Retina (tissue), 1 donor: ENCODE data around the gene PSME3.
"Not testable (repeated sequence)": the region's sequence is repeated elsewhere in the genome, so short reads cannot be mapped to it uniquely, and the experiment has no call there.

Experiments
- DNase-seq: peaks from one replicate; pipeline ENCODE4 v3.0.0-alpha.2; 2016

Gene PSME3

DNA sequence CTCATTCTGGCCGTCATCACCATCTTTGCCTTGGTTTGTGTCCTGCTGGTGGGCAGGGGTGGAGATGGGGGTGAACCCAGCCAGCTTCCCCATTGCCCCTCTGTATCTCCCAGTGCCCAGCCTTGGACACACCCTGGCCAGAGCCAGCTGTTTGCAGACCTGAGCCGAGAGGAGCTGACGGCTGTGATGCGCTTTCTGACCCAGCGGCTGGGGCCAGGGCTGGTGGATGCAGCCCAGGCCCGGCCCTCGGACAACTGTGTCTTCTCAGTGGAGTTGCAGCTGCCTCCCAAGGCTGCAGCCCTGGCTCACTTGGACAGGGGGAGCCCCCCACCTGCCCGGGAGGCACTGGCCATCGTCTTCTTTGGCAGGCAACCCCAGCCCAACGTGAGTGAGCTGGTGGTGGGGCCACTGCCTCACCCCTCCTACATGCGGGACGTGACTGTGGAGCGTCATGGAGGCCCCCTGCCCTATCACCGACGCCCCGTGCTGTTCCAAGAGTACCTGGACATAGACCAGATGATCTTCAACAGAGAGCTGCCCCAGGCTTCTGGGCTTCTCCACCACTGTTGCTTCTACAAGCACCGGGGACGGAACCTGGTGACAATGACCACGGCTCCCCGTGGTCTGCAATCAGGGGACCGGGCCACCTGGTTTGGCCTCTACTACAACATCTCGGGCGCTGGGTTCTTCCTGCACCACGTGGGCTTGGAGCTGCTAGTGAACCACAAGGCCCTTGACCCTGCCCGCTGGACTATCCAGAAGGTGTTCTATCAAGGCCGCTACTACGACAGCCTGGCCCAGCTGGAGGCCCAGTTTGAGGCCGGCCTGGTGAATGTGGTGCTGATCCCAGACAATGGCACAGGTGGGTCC lies 18.4 kb downstream of the PSME3 start:
- not testable (repeated sequence) for DNase-seq

DNA sequence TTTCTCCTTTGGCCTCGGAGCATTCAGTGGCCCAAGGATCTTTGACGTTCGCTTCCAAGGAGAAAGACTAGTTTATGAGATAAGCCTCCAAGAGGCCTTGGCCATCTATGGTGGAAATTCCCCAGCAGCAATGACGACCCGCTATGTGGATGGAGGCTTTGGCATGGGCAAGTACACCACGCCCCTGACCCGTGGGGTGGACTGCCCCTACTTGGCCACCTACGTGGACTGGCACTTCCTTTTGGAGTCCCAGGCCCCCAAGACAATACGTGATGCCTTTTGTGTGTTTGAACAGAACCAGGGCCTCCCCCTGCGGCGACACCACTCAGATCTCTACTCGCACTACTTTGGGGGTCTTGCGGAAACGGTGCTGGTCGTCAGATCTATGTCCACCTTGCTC lies 19.2 kb downstream of the PSME3 start:
- DNase-seq: no peak

DNA sequence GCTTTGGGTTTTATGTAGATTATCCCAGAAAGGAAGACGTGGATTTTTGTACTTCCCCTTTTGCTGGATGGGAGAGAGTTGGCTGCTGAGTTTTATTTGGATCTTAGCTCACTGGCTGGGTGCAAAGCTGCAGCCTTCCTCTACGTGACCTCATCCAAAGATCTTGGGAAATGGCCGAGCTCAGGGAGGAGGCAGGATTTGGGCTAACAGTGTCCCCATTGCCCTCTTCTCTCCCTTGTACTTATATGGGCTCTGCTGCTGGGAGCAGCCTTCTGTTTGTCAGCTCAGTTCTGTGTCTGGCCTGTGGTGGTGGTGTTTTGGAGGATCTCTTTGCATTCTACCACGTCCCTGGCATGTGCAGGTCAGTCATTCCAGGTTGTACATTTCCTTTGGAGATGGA lies 19.8 kb downstream of the PSME3 start:
- no peak for DNase-seq

- no peak for DNase-seq
Observed at GRCh38 chr17:42853597-42853967, 20.4 kb downstream of the PSME3 start.

DNA sequence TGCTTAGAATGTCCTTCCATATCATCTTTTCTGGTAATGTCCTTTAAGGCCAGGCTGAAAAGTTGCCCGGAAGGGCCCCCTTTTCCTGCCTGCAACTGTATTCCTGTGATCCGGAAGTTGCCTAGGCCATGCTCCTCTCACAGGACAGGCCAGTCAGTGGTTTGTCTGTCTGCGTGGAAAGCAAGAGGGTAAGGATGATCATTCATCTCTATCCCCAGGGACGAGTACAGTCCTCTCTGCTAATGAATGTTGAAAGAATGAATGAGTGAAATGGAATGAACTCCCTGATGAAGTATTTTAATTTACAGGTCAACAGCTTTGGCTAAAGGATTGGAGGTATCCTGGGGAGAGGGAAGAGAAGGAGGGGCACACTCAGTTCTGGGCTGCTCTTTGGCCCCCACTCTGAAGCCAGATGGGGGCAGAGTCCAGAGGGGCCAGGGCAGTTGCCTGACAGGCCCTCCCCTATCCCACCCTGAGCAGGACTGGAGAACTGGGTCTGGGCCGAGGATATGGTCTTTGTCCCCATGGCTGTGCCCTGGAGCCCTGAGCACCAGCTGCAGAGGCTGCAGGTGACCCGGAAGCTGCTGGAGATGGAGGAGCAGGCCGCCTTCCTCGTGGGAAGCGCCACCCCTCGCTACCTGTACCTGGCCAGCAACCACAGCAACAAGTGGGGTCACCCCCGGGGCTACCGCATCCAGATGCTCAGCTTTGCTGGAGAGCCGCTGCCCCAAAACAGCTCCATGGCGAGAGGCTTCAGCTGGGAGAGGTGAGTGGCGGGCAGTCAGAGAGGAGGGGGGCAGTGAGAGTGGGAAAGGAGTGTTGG lies 21.0 kb downstream of the PSME3 start:
- no peak for DNase-seq

- no peak for DNase-seq
Observed at GRCh38 chr17:42855048-42855596, 21.9 kb downstream of the PSME3 start.

GRCh38 chr17:42856093-42856492 lies 22.9 kb downstream of the PSME3 start:
- DNase-seq: not testable (repeated sequence)

DNA sequence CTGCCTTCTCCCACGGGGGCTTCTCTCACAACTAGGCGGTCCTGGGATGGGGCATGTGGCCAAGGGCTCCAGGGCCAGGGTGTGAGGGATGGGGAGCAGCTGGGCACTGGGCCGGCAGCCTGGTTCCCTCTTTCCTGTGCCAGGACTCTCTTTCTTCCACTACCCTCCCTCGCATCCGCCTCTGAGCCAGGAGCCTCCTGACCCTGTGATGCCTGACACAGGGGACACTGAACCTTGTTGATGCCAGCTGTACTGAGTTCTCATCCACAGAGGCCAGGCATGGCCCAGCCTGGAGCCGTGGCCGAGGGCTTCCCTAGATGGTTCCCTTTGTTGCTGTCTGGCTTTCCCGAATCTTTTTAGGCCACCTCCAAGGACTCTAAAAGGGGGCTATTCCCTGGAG lies 23.3 kb downstream of the PSME3 start:
- not testable (repeated sequence) for DNase-seq

DNA sequence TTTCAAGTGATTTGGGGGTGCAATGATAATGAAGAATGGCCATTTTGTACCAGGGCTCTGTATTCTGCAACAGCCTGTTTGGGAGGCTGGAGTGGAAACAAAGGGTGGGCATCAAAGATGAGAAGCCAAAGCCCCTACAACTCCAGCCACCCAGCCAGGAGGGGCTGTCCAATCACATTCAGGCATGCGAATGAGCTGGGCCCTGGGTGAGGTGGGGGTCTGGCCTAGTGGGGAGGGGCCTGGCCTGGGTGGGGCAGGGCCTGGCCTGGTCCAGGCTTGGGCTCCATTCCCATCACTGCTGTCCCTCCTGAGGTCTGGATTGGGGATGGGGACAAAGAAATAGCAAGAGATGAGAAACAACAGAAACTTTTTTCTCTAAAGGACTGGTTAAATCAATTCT lies 24.2 kb downstream of the PSME3 start:
- DNase-seq: no peak

DNA sequence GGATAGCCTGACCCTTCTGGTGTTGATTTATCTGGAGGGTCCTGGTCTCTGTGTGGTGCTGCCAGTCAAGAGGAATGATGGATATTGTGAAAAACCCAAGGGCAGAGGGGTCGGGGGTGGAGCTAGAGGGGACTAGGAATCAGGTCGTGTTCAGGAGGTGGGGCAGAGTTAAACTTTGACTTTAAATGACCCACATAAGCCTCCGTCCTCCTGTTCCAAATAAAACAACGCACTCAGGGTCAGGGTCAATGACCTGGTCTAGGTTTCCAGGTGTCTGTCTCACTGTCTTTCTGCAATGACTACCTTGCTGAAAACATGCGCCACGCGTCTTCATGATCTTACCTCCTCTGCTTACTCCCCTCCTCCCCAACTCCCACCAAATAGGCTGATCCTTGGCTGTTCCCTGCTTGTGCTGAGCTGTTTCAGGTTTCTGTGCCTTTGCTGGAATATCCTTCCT lies 32.5 kb downstream of the PSME3 start:
- DNase-seq: no peak

DNA sequence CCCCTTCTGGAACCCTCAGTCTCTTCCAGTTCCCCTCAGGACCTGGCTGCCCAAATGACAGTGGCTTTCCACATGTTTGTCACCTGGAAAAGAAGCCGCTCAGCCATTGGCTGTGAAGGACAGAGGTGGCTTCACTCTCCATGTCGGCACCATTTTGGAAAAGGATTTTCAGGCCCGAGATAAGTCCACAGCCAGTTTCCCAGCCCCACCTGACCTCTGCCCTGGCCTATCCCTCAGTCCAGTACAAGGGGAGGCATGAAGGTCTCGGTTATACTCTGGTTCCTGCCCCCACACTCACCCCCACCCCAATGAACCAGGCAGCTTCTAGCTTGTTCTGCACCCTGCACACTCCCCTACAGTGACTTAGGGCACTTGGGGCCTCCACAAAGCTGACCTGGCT lies 33.0 kb downstream of the PSME3 start:
- no peak for DNase-seq

GRCh38 chr17:42866631-42867575 lies 33.7 kb downstream of the PSME3 start:
- DNase-seq: no peak

DNA sequence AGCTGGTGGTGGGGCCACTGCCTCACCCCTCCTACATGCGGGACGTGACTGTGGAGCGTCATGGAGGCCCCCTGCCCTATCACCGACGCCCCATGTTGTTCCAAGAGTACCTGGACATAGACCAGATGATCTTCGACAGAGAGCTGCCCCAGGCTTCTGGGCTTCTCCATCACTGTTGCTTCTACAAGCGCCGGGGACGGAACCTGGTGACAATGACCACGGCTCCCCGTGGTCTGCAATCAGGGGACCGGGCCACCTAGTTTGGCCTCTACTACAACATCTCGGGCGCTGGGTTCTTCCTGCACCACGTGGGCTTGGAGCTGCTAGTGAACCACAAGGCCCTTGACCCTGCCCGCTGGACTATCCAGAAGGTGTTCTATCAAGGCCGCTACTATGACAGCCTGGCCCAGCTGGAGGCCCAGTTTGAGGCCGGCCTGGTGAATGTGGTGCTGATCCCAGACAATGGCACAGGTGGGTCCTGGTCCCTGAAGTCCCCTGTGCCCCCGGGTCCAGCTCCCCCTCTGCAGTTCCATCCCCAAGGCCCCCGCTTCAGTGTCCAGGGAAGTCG lies 34.6 kb downstream of the PSME3 start:
- not testable (repeated sequence) for DNase-seq

- no peak for DNase-seq
Observed at GRCh38 chr17:42868338-42868737, 35.1 kb downstream of the PSME3 start.

DNA sequence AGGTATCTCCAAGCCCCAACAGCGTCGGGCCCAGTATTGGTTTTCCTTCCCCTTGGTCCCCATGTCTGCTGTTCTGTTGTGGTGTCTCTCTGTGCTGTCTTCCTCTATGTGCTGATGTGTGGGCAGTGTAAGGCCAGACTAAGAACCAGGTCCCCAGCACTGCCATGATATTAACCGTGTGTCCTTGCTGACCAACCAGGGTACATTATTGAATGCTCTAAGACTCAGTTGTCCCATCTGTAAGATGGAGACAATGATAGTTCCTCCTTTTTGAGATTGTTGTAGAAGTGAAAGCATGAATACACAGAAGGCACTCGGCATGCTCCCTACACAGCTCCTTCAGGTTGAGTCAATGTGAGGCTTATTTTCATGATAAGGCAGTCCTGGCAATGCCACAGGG lies 38.5 kb downstream of the PSME3 start:
- no peak for DNase-seq

DNA sequence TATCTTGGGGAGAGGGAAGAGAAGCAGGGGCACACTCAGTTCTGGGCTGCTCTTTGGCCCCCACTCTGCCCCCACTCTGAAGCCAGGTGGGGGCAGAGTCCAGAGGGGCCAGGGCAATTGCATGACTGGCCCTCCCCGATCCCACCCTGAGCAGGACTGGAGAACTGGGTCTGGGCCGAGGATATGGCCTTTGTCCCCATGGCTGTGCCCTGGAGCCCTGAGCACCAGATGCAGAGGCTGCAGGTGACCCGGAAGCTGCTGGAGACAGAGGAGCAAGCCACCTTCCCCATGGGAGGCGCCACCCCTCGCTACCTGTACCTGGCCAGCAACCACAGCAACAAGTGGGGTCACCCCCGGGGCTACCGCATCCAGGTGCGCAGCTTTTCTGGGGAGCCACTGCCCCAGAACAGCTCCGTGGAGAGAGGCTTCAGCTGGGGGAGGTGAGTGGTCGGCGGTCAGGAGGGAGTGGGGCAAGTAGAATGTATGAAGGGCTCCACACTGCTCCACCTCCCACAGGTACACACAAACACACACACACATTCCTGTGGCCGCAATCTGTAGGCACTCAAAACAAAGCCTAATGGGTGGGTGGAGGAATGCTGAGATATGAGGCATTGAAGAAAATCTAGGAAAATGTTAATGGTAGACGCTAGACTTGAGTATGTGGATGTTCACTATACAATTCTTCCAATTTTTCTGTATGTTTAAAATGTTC lies 39.2 kb downstream of the PSME3 start:
- DNase-seq: no peak

- DNase-seq: no peak
Observed at GRCh38 chr17:42873315-42873714, 40.1 kb downstream of the PSME3 start.

GRCh38 chr17:42873932-42874695 lies 40.9 kb downstream of the PSME3 start:
- not testable (repeated sequence) for DNase-seq

DNA sequence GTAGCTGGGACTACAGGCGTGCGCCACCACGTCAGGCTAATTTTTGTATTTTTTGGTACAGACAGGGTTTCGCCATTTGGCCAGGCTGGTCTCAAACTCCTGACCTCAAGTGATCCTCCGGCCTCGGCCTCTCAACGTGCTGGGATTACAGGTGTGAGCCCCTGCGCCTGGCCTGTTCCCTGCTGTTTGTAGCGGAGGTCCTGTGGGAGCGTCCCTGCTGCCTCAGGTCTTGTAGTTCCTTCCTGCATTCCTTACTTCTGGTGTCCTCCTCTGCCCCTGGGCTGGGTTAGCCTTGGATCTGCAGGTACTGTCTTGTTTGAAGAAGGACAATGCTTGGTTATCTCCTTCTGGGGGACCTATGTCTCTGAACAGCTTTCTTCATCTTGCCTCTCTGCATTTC lies 43.8 kb downstream of the PSME3 start:
- DNase-seq: no peak

GRCh38 chr17:42878123-42878880 lies 45.1 kb downstream of the PSME3 start:
- no peak for DNase-seq
